SU-DHL-6 (cell line): ENCODE results near the gene RNFT2.

ENCODE experiments used
- CTCF ChIP-seq: fragments of 200-600 bp; sonication (generic); IDR thresholded peaks from one replicate; pipeline ENCODE4 v1.5.1; 2017; ENCODE audit warnings: antibody characterized with exemption, mild to moderate bottlenecking, low read length, moderate library complexity; ENCODE audit not compliant: insufficient read depth, poor library complexity, severe bottlenecking
- EZH2phosphoT487 ChIP-seq: fragments of 200-600 bp; sonication (generic), shearing (Covaris generic); conservative IDR thresholded peaks from 2 replicates; pipeline ENCODE4 v1.6.1; 2018; ENCODE audit warnings: mild to moderate bottlenecking, antibody characterized with exemption, low read length, moderate library complexity, mixed read lengths

DNA sequence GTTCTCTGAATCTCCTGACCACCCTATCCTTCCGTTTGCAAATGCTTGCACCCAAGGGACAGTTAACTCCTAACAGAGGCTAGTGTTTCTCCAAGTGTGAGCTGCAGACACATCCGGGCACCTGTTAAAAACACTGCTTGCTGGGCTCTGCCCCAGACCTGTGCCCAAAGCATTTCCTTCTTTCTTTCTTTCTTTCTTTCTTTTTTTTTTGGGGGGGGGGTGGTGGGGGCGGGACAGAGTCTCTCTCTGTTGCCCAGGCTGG, 42.7 kb upstream of the RNFT2 start:
- TF ChIP-seq CTCF (no peak), EZH2phosphoT487 (no peak)
